GM18511 (cell line): Measurements from ENCODE around the gene IL7R.
"Not testable (repeated sequence)": the region's sequence is repeated elsewhere in the genome, so short reads cannot be mapped to it uniquely, and the experiment has no call there.

ENCODE experiments used
- ATAC-seq: cut with Tn5 transposase; IDR thresholded peaks from one replicate; pipeline ENCODE4 v1.9.1; 2021; ENCODE audit warnings: mild to moderate bottlenecking, moderate library complexity; ENCODE audit not compliant: unreplicated experiment

IL7R gene

GRCh38 chr5:35870605-35871004 lies 13.9 kb downstream of the IL7R start:
- no peak for ATAC-seq

GRCh38 chr5:35876454-35876853 lies 19.8 kb downstream of the IL7R start:
- no peak for ATAC-seq

- ATAC-seq: no peak
Observed at GRCh38 chr5:35876922-35877321, 20.2 kb downstream of the IL7R start.

- no peak for ATAC-seq
Observed at GRCh38 chr5:35877655-35878054, 21.0 kb downstream of the IL7R start.

GRCh38 chr5:35878079-35878478 lies 21.4 kb downstream of the IL7R start:
- no peak for ATAC-seq

- no peak for ATAC-seq
Observed at GRCh38 chr5:35879096-35879495, 22.4 kb downstream of the IL7R start.

GRCh38 chr5:35879649-35880048 lies 23.0 kb downstream of the IL7R start:
- ATAC-seq: no peak

- no peak for ATAC-seq
Observed at GRCh38 chr5:35880156-35880555, 23.5 kb downstream of the IL7R start.

- ATAC-seq: no peak
Observed at GRCh38 chr5:35881758-35882157, 25.1 kb downstream of the IL7R start.

GRCh38 chr5:35884191-35884769 lies 27.6 kb downstream of the IL7R start:
- ATAC-seq: peak; percentile 72

- no peak for ATAC-seq
Observed at GRCh38 chr5:35884773-35885172, 28.1 kb downstream of the IL7R start.

GRCh38 chr5:35886381-35886780 lies 29.7 kb downstream of the IL7R start:
- ATAC-seq: no peak

- no peak for ATAC-seq
Observed at GRCh38 chr5:35887321-35888100, 30.8 kb downstream of the IL7R start.

- no peak for ATAC-seq
Observed at GRCh38 chr5:35890021-35891020, 33.6 kb downstream of the IL7R start.

- ATAC-seq: not testable (repeated sequence)
Observed at GRCh38 chr5:35892799-35893198, 36.1 kb downstream of the IL7R start.

GRCh38 chr5:35894131-35894530 lies 37.4 kb downstream of the IL7R start:
- no peak for ATAC-seq

GRCh38 chr5:35898952-35899660 lies 42.4 kb downstream of the IL7R start:
- no peak for ATAC-seq

GRCh38 chr5:35899800-35900199 lies 43.1 kb downstream of the IL7R start:
- ATAC-seq: no peak

GRCh38 chr5:35900972-35901695 lies 44.4 kb downstream of the IL7R start:
- no peak for ATAC-seq

- peak; percentile 73 for ATAC-seq
Observed at GRCh38 chr5:35902046-35902672, 45.5 kb downstream of the IL7R start.
